GM10847 (cell line): ENCODE data around the gene CEACAM21.

Source experiments
- POLR2A ChIP-seq: IDR thresholded peaks from 2 replicates; pipeline ENCODE4 v1.6.1; 2011; ENCODE audit not compliant: insufficient read length; ENCODE audit errors: extremely low read depth

CEACAM21 gene

DNA sequence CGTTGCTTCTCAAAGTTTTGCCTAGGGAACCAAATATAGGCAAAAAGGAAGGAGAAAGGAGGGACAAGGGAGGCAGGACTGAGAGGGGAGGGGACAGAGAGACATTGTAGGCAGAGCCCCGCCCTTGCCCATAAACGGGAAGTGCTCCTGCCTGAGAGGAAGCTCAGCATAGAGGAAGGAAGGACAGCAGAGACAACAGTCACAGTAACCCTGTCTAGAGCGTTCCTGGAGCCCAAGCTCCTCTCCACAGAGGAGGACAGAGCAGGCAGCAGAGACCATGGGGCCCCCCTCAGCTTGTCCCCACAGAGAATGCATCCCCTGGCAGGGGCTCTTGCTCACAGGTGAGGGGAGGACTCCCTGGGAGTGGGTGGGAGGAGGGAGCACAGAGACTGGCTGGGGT is at the start of gene CEACAM21:
Gene CEACAM21 (plus strand): TSS at position 169 of the 400 bp plus-strand sequence. CDS start 109 bp downstream, at position 278.
- TF ChIP-seq POLR2A = no peak

DNA sequence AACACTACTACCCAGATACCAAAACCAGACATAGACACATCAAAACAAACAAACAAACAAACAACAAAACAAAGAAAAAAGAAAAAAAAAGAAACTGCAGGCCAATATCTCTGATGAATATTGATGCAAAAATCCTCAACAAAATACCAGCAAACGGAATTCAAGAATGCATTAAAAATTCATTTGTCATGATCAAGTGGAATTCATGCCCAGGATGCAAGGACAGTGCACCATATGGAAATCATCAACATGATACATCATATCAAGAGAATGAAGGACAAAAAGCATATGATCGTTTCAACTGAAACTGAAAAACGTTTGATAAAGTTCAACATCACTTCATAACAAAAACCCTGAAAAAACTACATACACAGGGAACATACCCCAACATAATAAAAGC is 48.9 kb upstream of the CEACAM21 start:
- no peak for TF ChIP-seq POLR2A

DNA sequence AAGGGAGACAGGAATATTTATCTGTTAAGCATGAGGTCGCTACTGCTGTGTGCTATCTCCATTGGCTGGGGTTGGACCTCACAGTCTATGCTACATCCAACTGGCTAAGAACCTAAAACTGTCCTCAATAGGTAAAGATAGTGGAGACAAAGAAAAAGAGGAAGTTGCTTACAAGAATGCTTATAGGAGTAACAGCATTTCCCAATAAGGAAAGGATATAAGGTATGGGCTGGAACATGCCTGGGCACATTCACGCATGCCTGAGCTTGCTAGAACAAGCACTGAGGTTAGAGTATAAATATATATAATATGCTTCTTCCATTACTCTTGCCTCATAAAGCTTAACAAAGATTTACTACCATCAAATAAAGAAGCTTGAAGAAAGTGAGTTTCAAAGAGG is 47.9 kb upstream of the CEACAM21 start:
- no peak for TF ChIP-seq POLR2A

DNA sequence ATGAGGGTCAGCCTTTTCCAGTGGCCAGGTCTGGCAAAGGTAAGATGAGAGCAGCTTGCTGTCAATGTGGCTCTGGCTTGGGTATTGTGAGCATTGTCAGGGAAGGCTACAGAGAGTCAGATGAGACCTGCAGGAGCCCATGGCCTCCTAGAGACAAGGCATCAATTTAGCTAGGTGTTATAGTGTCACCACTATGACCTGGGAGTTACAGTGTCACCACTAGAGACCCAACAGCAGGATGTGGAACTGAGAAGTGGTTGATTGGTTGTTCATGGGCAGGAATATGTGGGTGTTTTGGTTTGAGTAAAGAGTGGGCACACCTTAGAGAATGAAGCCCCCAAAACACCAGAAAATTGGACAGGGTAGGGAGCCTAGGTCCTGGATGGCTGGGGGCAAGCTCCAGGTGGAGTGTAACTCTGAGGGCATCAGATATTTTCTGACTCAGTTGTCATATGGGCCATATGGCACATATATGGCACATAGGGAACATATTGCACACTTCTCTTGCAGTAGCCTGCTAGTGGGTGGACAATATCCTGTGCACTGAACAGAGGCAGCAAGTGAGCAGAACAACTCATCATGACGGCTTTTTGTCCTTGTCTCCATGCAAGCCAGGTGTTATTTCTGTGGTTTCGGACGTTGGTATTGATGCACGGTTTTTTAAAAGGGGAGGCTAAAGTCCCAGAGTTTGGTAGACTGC is 46.3 kb upstream of the CEACAM21 start:
- TF ChIP-seq POLR2A = no peak

- TF ChIP-seq POLR2A = no peak
These were observed 45.8 kb upstream of the CEACAM21 start for GRCh38 chr19:41530184-41530534.

DNA sequence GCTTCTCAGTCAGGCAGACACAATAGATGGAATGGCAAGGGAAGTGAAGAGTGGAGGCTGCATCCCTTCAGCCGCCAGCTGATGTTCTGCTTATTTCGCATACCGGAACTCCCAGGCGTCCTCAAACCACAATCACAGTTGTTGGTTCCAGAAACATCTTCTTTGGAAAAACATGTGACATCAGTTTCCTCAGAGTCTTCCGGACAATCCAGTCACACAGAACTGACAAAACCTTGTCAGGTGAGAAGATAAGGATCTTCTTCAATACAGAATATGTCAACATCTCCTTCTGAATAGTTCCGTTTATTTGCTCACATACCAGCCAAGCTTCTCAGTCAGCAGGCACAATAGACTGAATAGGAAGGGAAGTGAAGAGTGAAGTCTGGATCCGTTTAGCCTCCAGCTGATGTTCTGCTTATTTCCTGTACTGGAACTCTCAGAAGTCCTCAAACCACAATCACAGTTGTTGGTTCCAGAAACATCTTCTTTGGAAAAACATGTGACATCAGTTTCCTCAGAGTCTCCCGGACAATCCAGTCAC is 45.1 kb upstream of the CEACAM21 start:
- TF ChIP-seq POLR2A = no peak

- TF ChIP-seq POLR2A = peak; percentile 62
These were observed 44.3 kb upstream of the CEACAM21 start for GRCh38 chr19:41531438-41532311.

DNA sequence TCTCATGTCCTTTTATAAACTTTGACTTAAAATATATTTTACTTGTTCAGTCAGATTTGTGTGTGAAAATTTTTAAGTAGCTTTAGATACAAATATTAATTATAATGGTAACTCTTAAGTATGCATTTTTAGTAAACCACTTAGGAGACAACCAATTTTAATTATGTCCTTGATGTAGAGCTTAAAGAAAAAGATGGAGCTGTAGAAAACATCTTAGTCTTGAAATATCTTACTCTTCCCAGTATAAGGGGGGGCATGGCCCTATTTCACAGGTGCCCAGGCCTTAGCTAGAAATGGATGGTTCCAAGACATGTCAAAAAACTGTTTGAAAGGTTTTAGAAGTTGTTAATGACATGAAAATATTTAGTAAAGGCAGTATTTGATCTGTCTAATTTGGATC is 43.4 kb upstream of the CEACAM21 start:
- no peak for TF ChIP-seq POLR2A

DNA sequence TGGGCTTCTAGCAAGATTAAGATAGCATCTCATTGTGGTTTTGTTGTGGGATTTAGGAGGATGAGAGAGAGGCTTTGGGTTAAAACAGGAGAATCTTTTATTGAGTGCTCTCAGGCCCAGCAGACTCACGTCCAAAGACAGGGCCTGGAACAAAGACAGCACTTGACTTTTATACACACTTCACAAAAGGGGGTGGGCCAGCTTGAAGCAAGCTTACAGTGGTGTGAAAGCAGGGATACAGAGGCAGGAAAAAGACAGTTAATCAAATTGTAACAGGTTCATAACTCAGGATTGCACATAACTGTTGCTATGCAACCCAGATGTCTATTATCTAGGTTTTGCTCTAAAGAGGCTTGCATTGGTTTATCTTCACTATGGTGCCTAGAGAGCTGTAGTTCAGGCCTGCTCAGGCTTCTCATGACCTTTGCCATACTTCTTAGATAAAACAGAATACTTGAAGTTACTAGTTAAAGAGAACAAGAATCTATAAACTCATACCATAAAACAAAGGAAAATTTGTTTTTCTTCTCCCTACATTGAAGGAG is 42.2 kb upstream of the CEACAM21 start:
- no peak for TF ChIP-seq POLR2A

DNA sequence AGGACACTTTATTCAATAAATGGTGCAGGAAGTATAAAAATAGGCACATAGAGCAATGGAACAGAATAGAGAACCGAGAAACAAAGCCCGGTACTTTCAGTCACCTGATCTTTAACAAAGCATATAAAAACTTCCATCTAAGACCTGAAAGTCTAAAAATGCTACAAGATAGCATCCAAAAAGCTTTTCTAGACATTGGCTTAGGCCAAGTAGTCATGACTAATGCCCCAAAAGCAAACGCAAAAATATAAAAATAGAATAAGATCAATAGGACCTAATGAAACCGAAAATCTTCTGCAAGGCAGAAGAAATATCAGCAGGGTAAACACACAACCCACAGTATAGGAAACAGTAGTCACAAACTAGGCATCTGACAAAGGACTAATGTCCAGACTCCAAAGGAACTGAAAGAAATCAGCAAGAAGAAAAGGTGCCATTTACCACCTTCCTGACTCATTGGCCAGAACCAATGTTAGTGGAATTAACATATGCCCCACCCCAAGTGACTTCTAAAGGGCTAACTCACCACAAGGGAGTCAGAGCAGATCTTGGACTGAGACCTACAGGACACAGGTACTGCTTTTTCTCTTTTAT is 40.8 kb upstream of the CEACAM21 start:
- no peak for TF ChIP-seq POLR2A

GRCh38 chr19:41537789-41538188 is 38.2 kb upstream of the CEACAM21 start:
- TF ChIP-seq POLR2A = no peak

- TF ChIP-seq POLR2A = no peak
These were observed 35.8 kb upstream of the CEACAM21 start for GRCh38 chr19:41540041-41540695.

GRCh38 chr19:41541990-41542584 is 33.9 kb upstream of the CEACAM21 start:
- TF ChIP-seq POLR2A = no peak

- TF ChIP-seq POLR2A = no peak
These were observed 33.3 kb upstream of the CEACAM21 start for GRCh38 chr19:41542622-41543021.

GRCh38 chr19:41543582-41543981 is 32.4 kb upstream of the CEACAM21 start:
- TF ChIP-seq POLR2A = no peak
